CD4-positive, alpha-beta T cell (primary cell): ENCODE data around the gene RAB8B. TPM values are rescaled to one million over a fixed set of nuclear protein-coding genes. Genes with fewer than 3 reads are reported as not detected.

ENCODE experiments used
- ATAC-seq: fragments of 200-7000 bp; cut with Tn5 transposase; one replicate; pipeline ENCODE4 v1.10.0; 2022; ENCODE audit warnings: mild to moderate bottlenecking; ENCODE audit not compliant: poor library complexity
- CTCF ChIA-PET: fragments of 350-600 bp; sonication (Branson Sonifier 250); formaldehyde crosslinking; loops from one replicate; lab custom pipeline; 2021; ENCODE audit warnings: antibody characterized with exemption, inconsistent platforms; lab: Charles Lee
- POLR2A ChIA-PET: fragments of 350-600 bp; sonication (Branson Sonifier 250); formaldehyde crosslinking; loops from one replicate; lab custom pipeline; 2021; ENCODE audit warnings: antibody characterized with exemption, inconsistent platforms; lab: Charles Lee
- DNase-seq, 14 experiments: peaks; one replicate each; pipeline ENCODE4 v3.0.0-alpha.2; 2013 to 2020; ENCODE audit warnings: mixed read lengths in 2 of 14
- H3K27ac ChIP-seq, 2 donors: one replicate each; pipeline versions ENCODE4 v1.5.1 to v1.7.0; 2013; ENCODE audit warnings: low read length in 2 of 2, low read depth in 1 of 2, mild to moderate bottlenecking in 1 of 2
- H3K27me3 ChIP-seq, 2 experiments: 1 replicate in 1 of 2; 2 replicates in 1 of 2; pipeline versions ENCODE4 v1.6.1 to v1.7.0; 2013; ENCODE audit warnings: low read length in 2 of 2, control low read depth in 1 of 2, mild to moderate bottlenecking in 1 of 2, moderate library complexity in 1 of 2; ENCODE audit not compliant: insufficient read depth in 2 of 2, control insufficient read depth in 1 of 2
- H3K36me3 ChIP-seq: one replicate; pipeline ENCODE4 v1.6.1; 2013; ENCODE audit warnings: low read length, control low read depth; ENCODE audit not compliant: insufficient read depth
- H3K4me1 ChIP-seq: one replicate; pipeline ENCODE4 v1.6.1; 2013; ENCODE audit warnings: low read length, control low read depth; ENCODE audit not compliant: insufficient read depth
- H3K4me3 ChIP-seq: one replicate; pipeline ENCODE4 v1.5.1; 2013; ENCODE audit warnings: mild to moderate bottlenecking, low read length, moderate library complexity
- H3K9me3 ChIP-seq, 2 experiments: 1 replicate in 1 of 2; 2 replicates in 1 of 2; pipeline versions ENCODE4 v1.6.1 to v1.7.0; 2013; ENCODE audit warnings: low read length in 2 of 2, mild to moderate bottlenecking in 2 of 2, control low read depth in 1 of 2, moderate library complexity in 1 of 2; ENCODE audit not compliant: control insufficient read depth in 1 of 2, insufficient read depth in 1 of 2
- H3K27ac Mint-ChIP-seq: one replicate; pipeline ENCODE4 v1.8.0; 2020; ENCODE audit warnings: mixed read lengths
- H3K27me3 Mint-ChIP-seq: one replicate; pipeline ENCODE4 v1.8.0; 2021; ENCODE audit warnings: mixed read lengths
- H3K36me3 Mint-ChIP-seq: one replicate; pipeline ENCODE4 v1.8.0; 2021; ENCODE audit warnings: low read depth, mixed read lengths
- H3K4me1 Mint-ChIP-seq: one replicate; pipeline ENCODE4 v1.8.0; 2021; ENCODE audit warnings: low read depth, mixed read lengths
- H3K4me3 Mint-ChIP-seq: one replicate; pipeline ENCODE4 v1.8.0; 2020; ENCODE audit warnings: mild to moderate bottlenecking, mixed read lengths
- H3K9me3 Mint-ChIP-seq: one replicate; pipeline ENCODE4 v1.8.0; 2020; ENCODE audit warnings: mixed read lengths
- CTCF ChIP-seq: fragments of 200-600 bp; IDR thresholded peaks from one replicate; pipeline ENCODE4 v1.8.0; 2022; ENCODE audit warnings: antibody characterized with exemption, mild to moderate bottlenecking
- intact Hi-C, 2 experiments: fragments of 100-400 bp; cut with DNase I in 1 of 2; cut with micrococcal nuclease in 1 of 2; formaldehyde crosslinking; loops; one replicate each; pipeline versions ENCODE4 v1.15.1 to v1.9.0; 2023 to 2025; cut with DNase I, micrococcal nuclease
- total RNA-seq, 174 experiments: library from RNA in 2 of 174; stranded (reverse) in 2 of 174; gene quantifications; one replicate each; pipeline ENCODE4 v1.2.3 and lab custom pipeline; 2021 to 2026

The RAB8B gene
- total RNA-seq, 2 experiments from 2014 or later = 74.5 to 75.2 TPM

DNA sequence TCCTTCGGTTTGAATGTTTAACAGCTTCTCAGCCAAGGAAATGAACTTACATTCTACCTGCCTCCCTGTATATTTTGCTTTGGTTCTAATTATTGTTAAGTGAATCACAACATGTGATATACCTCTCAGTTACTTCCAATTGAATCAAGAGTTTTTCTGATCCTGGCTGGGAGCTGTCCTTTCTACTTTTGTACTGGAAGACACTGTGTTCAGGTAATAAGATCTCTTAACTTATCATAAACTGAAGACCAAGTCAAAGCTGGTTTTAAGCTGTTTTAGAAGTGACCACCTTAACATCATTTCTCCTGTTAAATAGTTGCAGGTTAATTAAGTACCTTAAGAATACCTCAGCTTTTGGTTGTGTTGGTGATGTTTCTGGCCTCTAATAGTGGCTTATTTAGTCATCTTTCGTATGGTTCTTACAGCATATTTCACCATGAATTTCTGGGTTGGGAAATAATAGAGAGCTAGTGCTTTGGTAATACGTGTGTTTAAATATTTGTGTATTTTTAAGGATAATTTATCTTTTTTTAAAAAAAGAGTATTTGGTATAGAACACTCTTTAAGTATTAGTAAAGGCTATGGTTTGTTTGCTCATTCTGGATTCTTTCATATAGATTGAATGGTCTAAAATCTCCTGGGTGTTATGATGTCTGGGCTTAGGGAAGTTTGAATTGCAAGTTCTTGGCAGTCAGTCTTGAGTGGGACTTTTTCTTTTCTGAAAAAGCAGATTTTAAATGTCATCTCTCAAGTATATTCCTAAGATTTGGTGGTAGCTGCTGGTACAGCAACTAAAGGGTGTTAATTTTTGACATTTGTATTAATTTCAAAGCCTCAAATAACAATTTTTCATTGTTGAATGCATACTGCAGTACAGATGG lies 1.6 kb downstream of the RAB8B start:
- CTCF ChIA-PET = interaction anchor here (1.1 to 2.0 kb wide), 5 partner anchors 20 to 44 kb away, joined by 3 to 11 read pairs (median 6); no protein-coding TSS in a partner anchor
- H3K4me3 Mint-ChIP-seq = peak overlapping the region; percentile 96
- Histone ChIP-seq H3K36me3 (no peaks in the 10 kb centered on the region), H3K4me1 (peaks cover 41% of the 10 kb centered on the region), H3K9me3 (no peaks in the 10 kb centered on the region), H3K4me3 (peak overlapping the region; percentile 88), H3K27ac (peak overlapping the region; percentile 94 to 95), H3K27me3 (no peaks in the 10 kb centered on the region)
- DNase-seq (peak in 1 of 14 experiments; percentile 18), ATAC-seq (no peak)
- no peaks in the 10 kb centered on the region for H3K9me3 Mint-ChIP-seq
- H3K27ac Mint-ChIP-seq = peak overlapping the region; percentile 95
- H3K36me3 Mint-ChIP-seq = peaks cover 13% of the 10 kb centered on the region
- peaks cover 71% of the 10 kb centered on the region for H3K4me1 Mint-ChIP-seq
- no peak for TF ChIP-seq CTCF
- POLR2A ChIA-PET = interaction anchor here (0.6 to 8.1 kb wide), 24 partner anchors 11 to 724 kb away, joined by 3 to 176 read pairs (median 5); partner anchors contain the start of genes APH1B and RPS27L
- intact Hi-C loops = loop anchor here (5.0 to 10.0 kb wide), 4 partner anchors 36 to 414 kb away; partner anchors contain the start of gene USP3 (in 1 of the 2)
- H3K27me3 Mint-ChIP-seq = no peaks in the 10 kb centered on the region

- peak; percentile 73 for ATAC-seq
- peak in 12 of 14 experiments; percentile 20 to 96 (median 51) for DNase-seq
- Mint-ChIP-seq H3K36me3 (peaks cover 13% of the 10 kb centered on the region), H3K4me1 (peaks cover 81% of the 10 kb centered on the region), H3K27me3 (no peaks in the 10 kb centered on the region), H3K4me3 (peak overlapping the region; percentile 73), H3K9me3 (no peaks in the 10 kb centered on the region), H3K27ac (peak overlapping the region; percentile 95)
- POLR2A ChIA-PET = interaction anchor here (0.6 to 8.1 kb wide), 29 partner anchors 11 to 902 kb away, joined by 3 to 176 read pairs (median 5); partner anchors contain the start of genes APH1B, CIAO2A, RPS27L and USP3
- intact Hi-C loops = loop anchor here (1.0 to 10.0 kb wide), 7 partner anchors 11 to 413 kb away; partner anchors contain the start of genes APH1B (in 1 of the 2) and USP3 (in 1 of the 2)
- TF ChIP-seq CTCF = no peak
- H3K4me3 ChIP-seq = peak overlapping the region; percentile 88
- CTCF ChIA-PET = interaction anchor here (1.0 to 2.0 kb wide), 8 partner anchors 13 to 971 kb away, joined by 3 to 11 read pairs (median 5); partner anchors contain the start of genes APH1B and PPIB
- H3K27ac ChIP-seq = peak overlapping the region; percentile 94 to 95
- H3K27me3 ChIP-seq = no peaks in the 10 kb centered on the region
- no peaks in the 10 kb centered on the region for H3K36me3 ChIP-seq
- no peaks in the 10 kb centered on the region for H3K9me3 ChIP-seq
- H3K4me1 ChIP-seq = peaks cover 50% of the 10 kb centered on the region
These were observed 2.7 kb downstream of the RAB8B start for GRCh38 chr15:63191895-63192618.
